ENCODE data around the gene PMM1.

Gene PMM1

GRCh38 chr22:41534219-41534618 is 55.4 kb downstream of the PMM1 start:
- DNase-seq = no peak

GRCh38 chr22:41532908-41533825 is 56.5 kb downstream of the PMM1 start:
- DNase-seq = peak; percentile 88

- DNase-seq = no peak
Measured at GRCh38 chr22:41531715-41532477, 57.7 kb downstream of the PMM1 start.

GRCh38 chr22:41530890-41531714 is 58.5 kb downstream of the PMM1 start:
- no peak for DNase-seq

DNA sequence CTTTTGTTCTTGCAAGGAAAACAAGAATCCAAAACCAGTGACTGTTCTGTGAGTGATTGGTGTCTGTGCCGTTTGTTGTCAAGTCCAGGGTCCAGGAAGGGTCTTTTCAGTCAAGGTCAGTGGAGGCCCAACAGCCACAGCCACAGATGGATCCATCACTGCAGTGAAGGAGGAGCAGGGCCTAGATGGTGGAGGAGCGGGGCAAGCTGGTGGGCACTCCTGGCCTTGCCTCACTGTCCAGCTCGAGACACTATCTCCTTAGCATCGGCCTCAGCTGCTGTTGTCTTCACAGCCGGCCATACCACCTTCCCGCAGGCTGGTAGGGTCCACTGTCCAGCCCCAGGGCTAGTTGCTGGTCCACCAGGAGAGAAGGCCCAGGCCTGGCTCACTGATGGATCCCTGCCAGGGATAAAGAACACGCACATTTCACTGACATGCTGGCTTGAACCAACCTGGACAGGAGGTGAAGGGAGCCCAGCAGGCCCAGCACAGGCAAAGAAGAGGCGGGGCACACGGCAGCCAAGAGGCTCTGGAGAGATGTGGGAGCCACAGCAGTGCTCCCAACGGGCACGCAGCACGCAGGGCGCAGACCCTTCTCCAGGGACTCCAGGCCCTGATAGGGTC is 60.6 kb downstream of the PMM1 start:
- no peak for DNase-seq

DNA sequence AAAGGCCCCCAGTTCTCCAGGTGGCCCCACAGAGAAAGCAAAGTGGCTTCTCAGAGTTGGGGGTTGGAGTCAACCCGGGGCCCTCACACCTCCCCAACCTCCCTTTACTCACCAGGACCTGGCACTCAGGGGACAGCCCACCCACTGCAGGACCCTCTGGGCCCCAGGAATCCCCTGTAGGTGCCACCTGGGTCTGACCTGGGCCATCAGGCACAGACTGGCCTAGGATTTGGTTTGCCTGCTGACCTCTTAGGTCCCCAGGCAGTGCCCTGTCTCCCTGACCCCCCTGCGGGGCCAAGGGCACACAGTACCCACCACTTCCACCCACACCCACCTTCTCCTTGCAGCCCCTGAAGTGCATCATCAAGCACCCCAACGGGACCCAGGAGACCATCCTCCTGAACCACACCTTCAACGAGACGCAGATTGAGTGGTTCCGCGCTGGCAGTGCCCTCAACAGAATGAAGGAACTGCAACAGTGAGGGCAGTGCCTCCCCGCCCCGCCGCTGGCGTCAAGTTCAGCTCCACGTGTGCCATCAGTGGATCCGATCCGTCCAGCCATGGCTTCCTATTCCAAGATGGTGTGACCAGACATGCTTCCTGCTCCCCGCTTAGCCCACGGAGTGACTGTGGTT is 61.4 kb downstream of the PMM1 start:
- no peak for DNase-seq

Data from activated effector memory CD4-positive, alpha-beta T cell treated with anti-CD3 and anti-CD28 coated beads, Interleukin-2, amount 50 U/mL, for 16 hours (primary cell).